Hepatocyte (in vitro differentiated cells): Measurements from ENCODE around the gene CRHR2.

Source experiments
- CTCF ChIP-seq: fragments of 200-600 bp; sonication (generic); IDR thresholded peaks from 2 replicates; pipeline ENCODE4 v1.5.1; 2016; ENCODE audit warnings: antibody characterized with exemption, mild to moderate bottlenecking; ENCODE audit not compliant: poor library complexity
- EZH2 ChIP-seq: fragments of 200-600 bp; sonication (generic); IDR thresholded peaks from 2 replicates; pipeline ENCODE4 v1.6.1; 2016; ENCODE audit warnings: antibody characterized with exemption, mild to moderate bottlenecking, borderline replicate concordance

GRCh38 chr7:30605832-30606231 is 76.4 kb downstream of the CRHR2 start:
- no peak for TF ChIP-seq CTCF
- TF ChIP-seq EZH2: no peak
